ENCODE data around the gene FAM200C. TPM values are rescaled to one million over a fixed set of nuclear protein-coding genes. Genes with fewer than 3 reads are reported as not detected.

Gene FAM200C
- total and polyA plus RNA-seq, 9 of the 15 experiments (the other 6 are each of a cell fraction or from before 2014, with no cell fraction given): 1.3 to 7.0 (median 1.8) TPM

- TF ChIP-seq THRB (CRISPR knock-in tag; conservative IDR thresholded peaks at IDR 0.05) (no peak), ZNF561 (CRISPR knock-in tag; conservative IDR thresholded peaks at IDR 0.05) (no peak), DEAF1 (CRISPR knock-in tag; IDR thresholded peaks at IDR 0.05) (no peak), RFX1 (IDR thresholded peaks at IDR 0.05) (no peak), CLOCK (CRISPR knock-in tag; IDR thresholded peaks at IDR 0.05; ENCODE audit: borderline replicate concordance) (no peak), HDAC6 (IDR thresholded peaks at IDR 0.05; ENCODE audit: low read depth, low read length) (no peak), VEZF1 (CRISPR knock-in tag; IDR thresholded peaks at IDR 0.05) (peak; percentile 98), GTF3C2 (IDR thresholded peaks at IDR 0.05; ENCODE audit: borderline replicate concordance, extremely low read depth, insufficient read length) (no peak), HSF4 (CRISPR knock-in tag; IDR thresholded peaks at IDR 0.05; ENCODE audit: borderline replicate concordance) (no peak), SRF (CRISPR knock-in tag; IDR thresholded peaks at IDR 0.05) (no peak), CBFA2T3 (IDR thresholded peaks at IDR 0.05) (no peak), TAF15 (IDR thresholded peaks at IDR 0.05; ENCODE audit: low read depth, low read length) (no peak), NFATC3 (IDR thresholded peaks at IDR 0.05) (no peak), ID3 (CRISPR knock-in tag; IDR thresholded peaks at IDR 0.05) (no peak), ID3 (tag; IDR thresholded peaks at IDR 0.05) (no peak), ARNT (IDR thresholded peaks at IDR 0.05) (peak in 1 of 2 experiments; percentile 26; a peak in 1 of 4 replicates)
These were observed 19.0 kb upstream of the FAM200C start, which contains the start of gene SLU7 (continued) for GRCh38 chr5:160418561-160419457.

Measured in K562 (cell line).